Astrocyte (in vitro differentiated cells and primary cell): ENCODE data around the gene BARX2. TPM values are rescaled to one million over a fixed set of nuclear protein-coding genes. Genes with fewer than 3 reads are reported as not detected.

Experiments
- DNase-seq: peaks from one replicate; pipeline ENCODE4 v3.0.0-alpha.2; 2010; ENCODE audit warnings: low read depth
- FAIRE-seq: peaks from 2 replicates; lab custom pipeline; 2011; peaks lifted over from hg19 to GRCh38; lab: Jason Lieb, UNC
- H2AFZ ChIP-seq: 2 replicates; pipeline ENCODE4 v1.6.0; 2012; ENCODE audit warnings: low read depth, low read length, inconsistent platforms
- H3K27ac ChIP-seq: 2 replicates; pipeline ENCODE4 v1.5.1; 2011; ENCODE audit warnings: low read depth, low read length, inconsistent platforms
- H3K27me3 ChIP-seq: 2 replicates; pipeline ENCODE4 v1.6.0; 2011; ENCODE audit warnings: low read length, inconsistent platforms; ENCODE audit not compliant: insufficient read depth
- H3K36me3 ChIP-seq: 2 replicates; pipeline ENCODE4 v1.5.1; 2011; ENCODE audit warnings: low read length, inconsistent platforms; ENCODE audit not compliant: insufficient read depth
- H3K4me1 ChIP-seq: 2 replicates; pipeline ENCODE4 v1.5.1; 2011; ENCODE audit warnings: low read length, inconsistent platforms; ENCODE audit not compliant: insufficient read depth
- H3K4me2 ChIP-seq: 2 replicates; pipeline ENCODE4 v1.6.0; 2012; ENCODE audit warnings: low read length, inconsistent platforms
- H3K4me3 ChIP-seq: 2 replicates; pipeline ENCODE4 v1.5.1; 2011; ENCODE audit warnings: low read depth, mild to moderate bottlenecking, low read length, inconsistent platforms; ENCODE audit not compliant: insufficient read depth
- H3K79me2 ChIP-seq: 2 replicates; pipeline ENCODE4 v1.6.0; 2012; ENCODE audit warnings: mild to moderate bottlenecking, low read length, inconsistent platforms; ENCODE audit not compliant: insufficient read depth
- H3K9ac ChIP-seq: 2 replicates; pipeline ENCODE4 v1.6.0; 2012; ENCODE audit warnings: mild to moderate bottlenecking, low read length, inconsistent platforms
- H3K9me3 ChIP-seq: 2 replicates; pipeline ENCODE4 v1.5.1; 2012; ENCODE audit warnings: low read depth, mild to moderate bottlenecking, low read length, inconsistent platforms; ENCODE audit not compliant: insufficient read depth
- H4K20me1 ChIP-seq: 2 replicates; pipeline ENCODE4 v1.6.0; 2012; ENCODE audit warnings: low read length, inconsistent platforms; ENCODE audit not compliant: insufficient read depth
- H3K27ac Mint-ChIP-seq: one replicate; pipeline ENCODE4 v1.8.0; 2021; ENCODE audit warnings: mild to moderate bottlenecking, mixed read lengths; ENCODE audit not compliant: unreplicated experiment
- H3K27me3 Mint-ChIP-seq: one replicate; pipeline ENCODE4 v1.8.0; 2021; ENCODE audit warnings: low read depth, mixed read lengths; ENCODE audit not compliant: unreplicated experiment
- H3K36me3 Mint-ChIP-seq: one replicate; pipeline ENCODE4 v1.8.0; 2021; ENCODE audit warnings: low read depth, mixed read lengths; ENCODE audit not compliant: unreplicated experiment
- H3K4me1 Mint-ChIP-seq: one replicate; pipeline ENCODE4 v1.8.0; 2021; ENCODE audit warnings: low read depth, mixed read lengths; ENCODE audit not compliant: unreplicated experiment
- H3K4me3 Mint-ChIP-seq: one replicate; pipeline ENCODE4 v1.8.0; 2021; ENCODE audit warnings: mild to moderate bottlenecking, moderate library complexity, mixed read lengths; ENCODE audit not compliant: unreplicated experiment
- H3K9me3 Mint-ChIP-seq: one replicate; pipeline ENCODE4 v1.8.0; 2021; ENCODE audit warnings: mild to moderate bottlenecking, mixed read lengths; ENCODE audit not compliant: unreplicated experiment
- EZH2 ChIP-seq: IDR thresholded peaks from 2 replicates; pipeline ENCODE4 v1.6.1; 2012; ENCODE audit warnings: mild to moderate bottlenecking, low read length, inconsistent platforms; ENCODE audit not compliant: insufficient read depth
- total RNA-seq: library from RNA; stranded (reverse); gene quantifications from 2 replicates; pipeline ENCODE4 v1.2.1, GENCODE V29; 2021
- TF ChIP-seq, protein P1 (sequence below): IDR thresholded peaks from 2 replicates; pipeline ENCODE4 v1.5.1; 2011; ENCODE audit warnings: low read depth, mild to moderate bottlenecking, inconsistent platforms, low read length, moderate library complexity; ENCODE audit not compliant: insufficient read depth

BARX2 gene
- total RNA-seq, 1 donor from 2014 or later = not detected

DNA sequence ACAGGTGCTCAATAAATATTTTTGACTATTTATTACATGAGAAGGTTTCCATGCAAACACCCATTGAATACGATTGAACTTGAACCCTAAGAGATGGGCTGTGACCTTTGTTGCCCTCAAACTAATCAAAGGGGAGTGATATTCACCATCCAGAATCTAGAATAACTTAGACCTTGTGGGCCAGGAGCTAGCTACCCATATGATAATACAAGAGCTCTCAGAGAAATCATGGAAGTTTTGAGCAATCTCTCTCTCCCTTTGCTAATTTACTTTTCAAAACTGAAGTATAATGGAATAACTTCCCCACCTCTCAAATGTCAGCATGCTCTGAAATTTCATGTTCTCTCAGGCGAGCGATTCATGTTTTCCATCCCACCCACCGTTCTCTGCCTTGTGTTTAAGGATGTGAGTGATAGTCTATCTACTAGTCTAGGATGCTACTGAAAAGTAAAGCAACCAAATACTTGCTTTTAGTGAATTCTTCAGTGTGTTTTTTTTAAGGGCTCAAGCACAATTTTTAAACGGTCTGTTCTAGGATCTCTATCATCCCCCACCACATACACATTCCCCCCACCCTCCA, 33.3 kb downstream of the BARX2 start:
- DNase-seq (no peak), FAIRE-seq (no peak)
- H3K4me2 ChIP-seq = no peak overlapping the region
- no peaks in the 10 kb centered on the region for H3K36me3 ChIP-seq
- no peaks in the 10 kb centered on the region for H3K9me3 Mint-ChIP-seq
- peaks cover 13% of the 10 kb centered on the region for H3K27me3 Mint-ChIP-seq
- H3K4me3 ChIP-seq = no peak overlapping the region
- H3K9me3 ChIP-seq = no peaks in the 10 kb centered on the region
- no peaks in the 10 kb centered on the region for H3K4me1 Mint-ChIP-seq
- H3K27me3 ChIP-seq = no peaks in the 10 kb centered on the region
- H3K27ac ChIP-seq = no peak overlapping the region
- no peak for TF ChIP-seq EZH2
- TF ChIP-seq, protein P1, sequence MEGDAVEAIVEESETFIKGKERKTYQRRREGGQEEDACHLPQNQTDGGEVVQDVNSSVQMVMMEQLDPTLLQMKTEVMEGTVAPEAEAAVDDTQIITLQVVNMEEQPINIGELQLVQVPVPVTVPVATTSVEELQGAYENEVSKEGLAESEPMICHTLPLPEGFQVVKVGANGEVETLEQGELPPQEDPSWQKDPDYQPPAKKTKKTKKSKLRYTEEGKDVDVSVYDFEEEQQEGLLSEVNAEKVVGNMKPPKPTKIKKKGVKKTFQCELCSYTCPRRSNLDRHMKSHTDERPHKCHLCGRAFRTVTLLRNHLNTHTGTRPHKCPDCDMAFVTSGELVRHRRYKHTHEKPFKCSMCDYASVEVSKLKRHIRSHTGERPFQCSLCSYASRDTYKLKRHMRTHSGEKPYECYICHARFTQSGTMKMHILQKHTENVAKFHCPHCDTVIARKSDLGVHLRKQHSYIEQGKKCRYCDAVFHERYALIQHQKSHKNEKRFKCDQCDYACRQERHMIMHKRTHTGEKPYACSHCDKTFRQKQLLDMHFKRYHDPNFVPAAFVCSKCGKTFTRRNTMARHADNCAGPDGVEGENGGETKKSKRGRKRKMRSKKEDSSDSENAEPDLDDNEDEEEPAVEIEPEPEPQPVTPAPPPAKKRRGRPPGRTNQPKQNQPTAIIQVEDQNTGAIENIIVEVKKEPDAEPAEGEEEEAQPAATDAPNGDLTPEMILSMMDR = no peak
- H3K4me1 ChIP-seq = no peaks in the 10 kb centered on the region
- H3K27ac Mint-ChIP-seq = no peak overlapping the region
- H2AFZ ChIP-seq = no peak overlapping the region
- no peaks in the 10 kb centered on the region for H3K79me2 ChIP-seq
- H3K4me3 Mint-ChIP-seq = no peak overlapping the region
- H4K20me1 ChIP-seq = no peaks in the 10 kb centered on the region
- H3K36me3 Mint-ChIP-seq = no peaks in the 10 kb centered on the region
- H3K9ac ChIP-seq = no peak overlapping the region

DNA sequence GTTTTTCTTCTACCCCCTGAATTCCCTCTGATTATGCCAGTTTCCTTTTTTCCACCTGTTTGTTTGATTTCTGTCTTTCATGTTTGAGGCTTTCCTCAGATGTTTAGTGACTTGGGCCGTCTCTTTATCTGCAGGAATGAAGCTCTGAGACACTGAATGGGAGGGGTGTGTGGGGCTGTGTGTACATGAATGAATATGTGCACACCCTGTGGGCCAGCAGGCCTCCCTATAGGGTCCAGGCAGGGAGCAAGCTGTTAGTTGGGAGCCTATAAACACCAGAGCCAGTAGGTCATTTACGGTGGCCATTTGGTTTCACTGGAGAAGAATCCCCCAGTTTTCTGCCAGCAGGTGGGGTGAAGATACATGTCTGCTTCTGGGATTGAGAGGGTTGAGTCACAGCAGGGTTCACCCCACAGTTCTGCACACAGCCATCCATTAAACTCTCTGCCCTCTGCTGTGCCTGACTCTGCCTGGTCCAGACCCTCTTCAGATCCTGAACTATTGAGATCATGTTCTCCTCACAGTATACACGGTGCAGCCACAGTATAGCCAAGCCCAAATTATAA, 34.8 kb downstream of the BARX2 start:
- H3K4me2 ChIP-seq = no peak overlapping the region
- FAIRE-seq = no peak

More for the DNA sequence above, 34.8 kb downstream of the BARX2 start:
- no peaks in the 10 kb centered on the region for H3K36me3 ChIP-seq
- H3K4me3 Mint-ChIP-seq = no peak overlapping the region
- H3K27me3 ChIP-seq = no peaks in the 10 kb centered on the region
- no peaks in the 10 kb centered on the region for H3K9me3 Mint-ChIP-seq
- no peaks in the 10 kb centered on the region for H4K20me1 ChIP-seq
- no peaks in the 10 kb centered on the region for H3K4me1 Mint-ChIP-seq
- no peak overlapping the region for H3K27ac ChIP-seq
- no peaks in the 10 kb centered on the region for H3K4me1 ChIP-seq
- H3K9ac ChIP-seq = no peak overlapping the region
- DNase-seq = no peak
- H3K4me3 ChIP-seq = no peak overlapping the region
- H2AFZ ChIP-seq = no peak overlapping the region
- H3K9me3 ChIP-seq = no peaks in the 10 kb centered on the region
- H3K27me3 Mint-ChIP-seq = peaks cover 13% of the 10 kb centered on the region
- H3K79me2 ChIP-seq = no peaks in the 10 kb centered on the region
- H3K27ac Mint-ChIP-seq = no peak overlapping the region
- no peak for TF ChIP-seq EZH2
- TF ChIP-seq, protein P1 = no peak
- H3K36me3 Mint-ChIP-seq = no peaks in the 10 kb centered on the region
